ENCODE results near the gene PLEKHG3.

The PLEKHG3 gene

GRCh38 chr14:64757601-64758000 lies 53.4 kb downstream of the PLEKHG3 start:
- no peak for DNase-seq (ENCODE audit: low read depth)
- no peak overlapping the region for H3K4me3 ChIP-seq (ENCODE audit: low read depth, low read length)
- TF ChIP-seq CTCF (IDR thresholded peaks at IDR 0.05; ENCODE audit: low read depth, low read length, missing control alignments) = no peak

- no peak overlapping the region for H3K4me3 ChIP-seq (ENCODE audit: low read depth, low read length)
- DNase-seq (ENCODE audit: low read depth) = no peak
- no peak for TF ChIP-seq CTCF (IDR thresholded peaks at IDR 0.05; ENCODE audit: low read depth, low read length, missing control alignments)
Observed at GRCh38 chr14:64758025-64758521, 53.8 kb downstream of the PLEKHG3 start.

- no peak for TF ChIP-seq CTCF (IDR thresholded peaks at IDR 0.05; ENCODE audit: low read depth, low read length, missing control alignments)
- DNase-seq (ENCODE audit: low read depth) = no peak
- H3K4me3 ChIP-seq (ENCODE audit: low read depth, low read length) = no peak overlapping the region
Observed at GRCh38 chr14:64758691-64759554, 54.7 kb downstream of the PLEKHG3 start.

- no peak for TF ChIP-seq CTCF (IDR thresholded peaks at IDR 0.05; ENCODE audit: low read depth, low read length, missing control alignments)
- DNase-seq (ENCODE audit: low read depth) = no peak
Observed at GRCh38 chr14:64759555-64759938, 55.3 kb downstream of the PLEKHG3 start.

GRCh38 chr14:64760146-64760755 lies 56.0 kb downstream of the PLEKHG3 start:
- peak; percentile 90 for TF ChIP-seq CTCF (IDR thresholded peaks at IDR 0.05; ENCODE audit: low read depth, low read length, missing control alignments)
- no peak overlapping the region for H3K4me3 ChIP-seq (ENCODE audit: low read depth, low read length)
- peak; percentile 4 for DNase-seq (ENCODE audit: low read depth)

More at GRCh38 chr14:64759555-64759938, 55.3 kb downstream of the PLEKHG3 start:
- no peak overlapping the region for H3K4me3 ChIP-seq (ENCODE audit: low read depth, low read length)

- no peak for TF ChIP-seq CTCF (IDR thresholded peaks at IDR 0.05; ENCODE audit: low read depth, low read length, missing control alignments)
- no peak for DNase-seq (ENCODE audit: low read depth)
- H3K4me3 ChIP-seq (ENCODE audit: low read depth, low read length) = no peak overlapping the region
Observed at GRCh38 chr14:64760916-64761315, 56.7 kb downstream of the PLEKHG3 start.

All from GM12864 (cell line).